WTC11 (cell line): ENCODE measurements around the gene CBY2.

Experiments used
- ATF6 ChIP-seq: sonication (generic); formaldehyde crosslinking; IDR thresholded peaks from 2 replicates; pipeline ENCODE4 v1.8.1; 2023; ENCODE audit warnings: mild to moderate bottlenecking, missing genetic modification reagents
- CTCF ChIP-seq: fragments of 200-600 bp; IDR thresholded peaks from 2 replicates; pipeline ENCODE4 v1.8.0; 2022; ENCODE audit warnings: antibody characterized with exemption
- SP1 ChIP-seq: sonication (generic); formaldehyde crosslinking; conservative IDR thresholded peaks from 2 replicates; pipeline ENCODE4 v1.8.1; 2022; ENCODE audit warnings: missing genetic modification reagents

GRCh38 chr13:45702869-45703391 is 810 bp downstream of the CBY2 start:
- TF ChIP-seq ATF6 (CRISPR knock-in tag) (no peak), SP1 (CRISPR knock-in tag) (no peak), CTCF (no peak)
